Thyroid gland (tissue), 4 donors: ENCODE data around the gene RAPH1. TPM values are rescaled to one million over a fixed set of nuclear protein-coding genes. Genes with fewer than 3 reads are reported as not detected.

Source experiments
- DNase-seq, 2 donors: peaks; one replicate each; pipeline ENCODE4 v3.0.0-alpha.2; 2019
- H3K27ac ChIP-seq, 3 donors: fragments of 200-600 bp; sonication (generic); 1 replicate in 2 of 3; 2 replicates in 1 of 3; pipeline ENCODE4 v1.5.1; 2016 to 2019; ENCODE audit warnings: mild to moderate bottlenecking in 1 of 3, moderate library complexity in 1 of 3
- H3K27me3 ChIP-seq: fragments of 200-600 bp; sonication (generic); one replicate; pipeline ENCODE4 v1.5.1; 2019
- H3K36me3 ChIP-seq, 2 donors: fragments of 200-600 bp; sonication (generic); one replicate each; pipeline ENCODE4 v1.5.1; 2016 to 2019
- H3K4me1 ChIP-seq, 2 donors: fragments of 200-600 bp; sonication (generic); one replicate each; pipeline ENCODE4 v1.5.1; 2017 to 2019
- H3K4me3 ChIP-seq, 3 donors: fragments of 200-600 bp; sonication (generic); replicated peaks in 1 of 3; 1 replicate in 2 of 3; 2 replicates in 1 of 3; pipeline ENCODE4 v1.5.1; 2016; ENCODE audit warnings: mild to moderate bottlenecking in 1 of 3
- H3K9me3 ChIP-seq: fragments of 200-600 bp; sonication (generic); one replicate; pipeline ENCODE4 v1.5.1; 2017
- POLR2A ChIP-seq, 2 donors: fragments of 450-650 bp; IDR thresholded peaks; one replicate each; pipeline ENCODE4 v1.6.1; 2017; ENCODE audit warnings: antibody characterized with exemption in 2 of 2, mild to moderate bottlenecking in 2 of 2, moderate library complexity in 1 of 2
- WGBS, 2 donors: methylation state at CpG; one replicate each; pipeline ENCODE4 v1.1.5; 2017; 5-methylcytosine and 5-hydroxymethylcytosine counted together
- intact Hi-C: fragments of 100-400 bp; cut with DNase I; formaldehyde crosslinking; loops from one replicate; pipeline ENCODE4 v1.15.1; 2023
- total RNA-seq, 4 donors: library from RNA; depleted of rRNA; stranded (reverse); fragments of >200 nt; gene quantifications; one replicate each; pipeline ENCODE4 v1.2.3, GENCODE V29; 2016
- TF ChIP-seq, protein P1 (sequence below), 6 experiments: fragments of 200-600 bp in 3 of 6; fragments of 450-650 bp in 3 of 6; sonication (generic) in 3 of 6; IDR thresholded peaks; one replicate each; pipeline ENCODE4 v1.5.1; 2016 to 2019; ENCODE audit warnings: antibody characterized with exemption in 6 of 6, mild to moderate bottlenecking in 2 of 6, inconsistent platforms in 1 of 6, moderate library complexity in 1 of 6

Gene RAPH1
- total RNA-seq, 4 donors from 2014 or later: 67.3 to 187 (median 99.4) TPM

DNA sequence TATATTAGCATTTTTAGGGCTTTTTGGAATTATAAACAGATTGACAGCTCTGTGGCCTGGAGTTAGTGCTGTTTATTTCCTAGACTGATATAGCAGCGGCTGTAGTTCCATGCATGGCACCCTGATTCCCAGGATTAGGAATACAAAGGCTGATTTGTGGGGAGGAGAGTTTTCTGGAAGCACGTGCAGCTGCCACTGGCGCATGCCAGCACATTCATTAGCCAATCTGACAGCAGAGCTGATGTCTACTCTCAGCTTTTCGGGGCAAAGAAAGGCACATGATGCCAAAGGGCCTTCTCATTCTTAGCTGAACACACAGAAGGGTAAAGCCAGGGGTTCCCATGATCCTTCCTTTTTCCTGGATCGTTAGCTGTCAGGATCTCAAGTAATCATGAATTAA lies 45.7 kb upstream of the RAPH1 start:
- Histone ChIP-seq H3K27ac (peak overlapping the region; percentile 85 to 95 (median 92)), H3K27me3 (no peaks in the 10 kb centered on the region), H3K4me3 (no peak overlapping the region), H3K4me1 (peaks cover 67 to 86% of the 10 kb centered on the region in 2 donors), H3K9me3 (no peaks in the 10 kb centered on the region), H3K36me3 (no peaks in the 10 kb centered on the region)
- DNase-seq: peak in 1 of 2 donors; percentile 29
- WGBS, 2 donors: 69 to 74% methylated on average over 5 of the region's 5 CpGs
- TF ChIP-seq POLR2A (IDR thresholded peaks at IDR 0.05): no peak
- TF ChIP-seq, protein P1, sequence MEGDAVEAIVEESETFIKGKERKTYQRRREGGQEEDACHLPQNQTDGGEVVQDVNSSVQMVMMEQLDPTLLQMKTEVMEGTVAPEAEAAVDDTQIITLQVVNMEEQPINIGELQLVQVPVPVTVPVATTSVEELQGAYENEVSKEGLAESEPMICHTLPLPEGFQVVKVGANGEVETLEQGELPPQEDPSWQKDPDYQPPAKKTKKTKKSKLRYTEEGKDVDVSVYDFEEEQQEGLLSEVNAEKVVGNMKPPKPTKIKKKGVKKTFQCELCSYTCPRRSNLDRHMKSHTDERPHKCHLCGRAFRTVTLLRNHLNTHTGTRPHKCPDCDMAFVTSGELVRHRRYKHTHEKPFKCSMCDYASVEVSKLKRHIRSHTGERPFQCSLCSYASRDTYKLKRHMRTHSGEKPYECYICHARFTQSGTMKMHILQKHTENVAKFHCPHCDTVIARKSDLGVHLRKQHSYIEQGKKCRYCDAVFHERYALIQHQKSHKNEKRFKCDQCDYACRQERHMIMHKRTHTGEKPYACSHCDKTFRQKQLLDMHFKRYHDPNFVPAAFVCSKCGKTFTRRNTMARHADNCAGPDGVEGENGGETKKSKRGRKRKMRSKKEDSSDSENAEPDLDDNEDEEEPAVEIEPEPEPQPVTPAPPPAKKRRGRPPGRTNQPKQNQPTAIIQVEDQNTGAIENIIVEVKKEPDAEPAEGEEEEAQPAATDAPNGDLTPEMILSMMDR (IDR thresholded peaks at IDR 0.05): no peak
- intact Hi-C loops: no loop called here

- no peak for DNase-seq
- H3K27me3 ChIP-seq: no peaks in the 10 kb centered on the region
- intact Hi-C loops: no loop called here
- H3K4me1 ChIP-seq: peaks cover 72 to 85% of the 10 kb centered on the region in 2 donors
- peak overlapping the region; percentile 85 to 95 (median 92) for H3K27ac ChIP-seq
- no peak overlapping the region for H3K4me3 ChIP-seq
- 66 to 67% methylated on average over 2 of the region's 2 CpGs for WGBS, 2 donors
- TF ChIP-seq, protein P1 (IDR thresholded peaks at IDR 0.05): no peak
- TF ChIP-seq POLR2A (IDR thresholded peaks at IDR 0.05): no peak
- H3K9me3 ChIP-seq: no peaks in the 10 kb centered on the region
- no peaks in the 10 kb centered on the region for H3K36me3 ChIP-seq
Observed at GRCh38 chr2:203579730-203580129, 44.6 kb upstream of the RAPH1 start.

DNA sequence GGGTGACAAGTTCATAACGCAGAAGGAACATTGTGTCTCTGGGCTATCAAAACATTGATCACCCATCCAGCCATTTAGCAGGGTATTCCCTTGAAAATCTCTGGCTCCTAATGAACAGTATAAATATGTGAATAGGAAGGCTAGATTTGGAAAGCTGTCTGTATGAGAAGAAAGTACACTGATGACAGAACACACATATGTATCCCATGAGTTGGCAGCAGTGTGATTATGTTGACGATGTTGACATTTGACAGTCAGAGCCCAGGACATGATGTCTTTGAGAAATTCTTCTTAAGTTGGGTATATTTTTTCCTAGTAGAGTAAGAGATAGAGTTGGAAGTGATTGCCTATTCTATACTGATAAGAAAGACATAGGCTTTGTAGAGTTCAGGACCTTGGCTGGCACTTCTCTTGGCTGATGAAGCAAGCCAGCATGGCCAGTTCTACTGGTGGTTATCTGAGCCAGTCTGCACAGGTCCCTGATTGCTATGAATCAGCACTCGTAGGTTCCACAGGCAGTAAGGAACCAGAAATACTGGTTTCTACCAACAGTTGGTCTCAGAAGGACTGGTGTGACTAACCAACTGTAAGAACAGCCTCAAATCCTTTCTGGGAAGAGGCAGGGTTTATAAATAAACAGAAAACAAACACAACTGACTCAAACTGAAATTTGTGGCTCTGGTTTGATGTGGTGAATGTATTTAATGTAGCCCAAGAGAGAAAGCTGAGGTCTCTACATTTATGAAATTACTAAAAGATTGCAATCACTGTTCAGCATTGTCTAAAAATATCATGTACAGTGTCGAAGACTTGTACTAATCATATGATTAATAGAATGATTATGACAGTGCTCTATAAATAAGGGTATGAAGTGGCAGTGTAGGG lies 43.9 kb upstream of the RAPH1 start:
- Histone ChIP-seq H3K4me3 (no peak overlapping the region), H3K4me1 (peaks cover 67 to 80% of the 10 kb centered on the region in 2 donors), H3K27me3 (no peaks in the 10 kb centered on the region), H3K36me3 (no peaks in the 10 kb centered on the region), H3K9me3 (no peaks in the 10 kb centered on the region), H3K27ac (peak overlapping the region; percentile 85 to 95 (median 92))
- WGBS, 2 donors: 37 to 49% methylated on average over 4 of the region's 4 CpGs
- peak in 1 of 2 donors; percentile 27 for TF ChIP-seq POLR2A (IDR thresholded peaks at IDR 0.05)
- TF ChIP-seq, protein P1 (IDR thresholded peaks at IDR 0.05): no peak
- intact Hi-C loops: no loop called here
- DNase-seq: peak; percentile 87 to 89

DNA sequence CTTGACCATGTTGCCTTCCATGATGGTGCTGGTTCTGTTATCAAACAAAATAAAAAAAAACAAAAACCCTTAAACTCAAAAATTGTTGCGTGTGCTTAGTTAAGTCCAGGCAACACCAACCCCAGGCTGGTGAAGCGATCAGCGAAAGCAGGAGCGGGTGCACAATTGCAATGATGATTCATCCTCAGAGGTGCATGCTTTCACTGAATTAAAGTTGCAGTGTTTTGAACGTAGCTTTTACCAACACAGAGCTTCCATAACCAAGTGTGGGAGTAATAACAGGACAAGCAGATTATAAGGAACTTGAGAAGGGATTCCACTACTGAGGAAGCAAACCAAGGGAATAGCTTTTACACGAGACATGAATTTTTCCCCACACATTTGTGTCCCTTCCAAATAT lies 39.7 kb upstream of the RAPH1 start:
- peaks cover 26 to 39% of the 10 kb centered on the region in 2 donors for H3K4me1 ChIP-seq
- H3K27me3 ChIP-seq: no peaks in the 10 kb centered on the region
- no peak overlapping the region for H3K4me3 ChIP-seq
- no peaks in the 10 kb centered on the region for H3K36me3 ChIP-seq
- DNase-seq: peak; percentile 25 to 38
- 89 to 92% methylated on average over 6 of the region's 6 CpGs for WGBS, 2 donors
- H3K9me3 ChIP-seq: no peaks in the 10 kb centered on the region
- H3K27ac ChIP-seq: peak overlapping the region in 1 of 3 donors; percentile 92
- intact Hi-C loops: no loop called here
- TF ChIP-seq, protein P1 (IDR thresholded peaks at IDR 0.05): no peak
- no peak for TF ChIP-seq POLR2A (IDR thresholded peaks at IDR 0.05)

- Histone ChIP-seq H3K4me1 (peaks cover 11 to 25% of the 10 kb centered on the region in 2 donors), H3K27me3 (no peaks in the 10 kb centered on the region), H3K4me3 (no peak overlapping the region), H3K36me3 (no peaks in the 10 kb centered on the region), H3K27ac (no peak overlapping the region), H3K9me3 (no peaks in the 10 kb centered on the region)
- intact Hi-C loops: no loop called here
- no peak for DNase-seq
- TF ChIP-seq POLR2A (IDR thresholded peaks at IDR 0.05): no peak
- TF ChIP-seq, protein P1 (IDR thresholded peaks at IDR 0.05): no peak
- WGBS, 2 donors: 96 to 98% methylated on average over 7 of the region's 7 CpGs
Observed at GRCh38 chr2:203572316-203572715, 37.2 kb upstream of the RAPH1 start.
